IPS-18a (cell line): Measurements from ENCODE around the gene CDK5R2.

Source experiments
- H3K27ac ChIP-seq: one replicate; pipeline ENCODE4 v1.5.1; 2013; ENCODE audit warnings: low read length
- H3K27me3 ChIP-seq: one replicate; pipeline ENCODE4 v1.6.1; 2013; ENCODE audit warnings: mild to moderate bottlenecking, low read length; ENCODE audit not compliant: control insufficient read depth, insufficient read depth
- H3K36me3 ChIP-seq: one replicate; pipeline ENCODE4 v1.6.1; 2013; ENCODE audit warnings: low read depth, low read length; ENCODE audit not compliant: control insufficient read depth
- H3K4me1 ChIP-seq: one replicate; pipeline ENCODE4 v1.6.1; 2013; ENCODE audit warnings: low read depth, low read length; ENCODE audit not compliant: control insufficient read depth
- H3K4me3 ChIP-seq: one replicate; pipeline ENCODE4 v1.5.1; 2013; ENCODE audit warnings: low read length
- H3K9ac ChIP-seq: one replicate; pipeline ENCODE4 v1.6.1; 2013; ENCODE audit warnings: mild to moderate bottlenecking, low read length, moderate library complexity
- H3K9me3 ChIP-seq: one replicate; pipeline ENCODE4 v1.6.1; 2013; ENCODE audit warnings: low read depth, low read length; ENCODE audit not compliant: control insufficient read depth

CDK5R2 gene

DNA sequence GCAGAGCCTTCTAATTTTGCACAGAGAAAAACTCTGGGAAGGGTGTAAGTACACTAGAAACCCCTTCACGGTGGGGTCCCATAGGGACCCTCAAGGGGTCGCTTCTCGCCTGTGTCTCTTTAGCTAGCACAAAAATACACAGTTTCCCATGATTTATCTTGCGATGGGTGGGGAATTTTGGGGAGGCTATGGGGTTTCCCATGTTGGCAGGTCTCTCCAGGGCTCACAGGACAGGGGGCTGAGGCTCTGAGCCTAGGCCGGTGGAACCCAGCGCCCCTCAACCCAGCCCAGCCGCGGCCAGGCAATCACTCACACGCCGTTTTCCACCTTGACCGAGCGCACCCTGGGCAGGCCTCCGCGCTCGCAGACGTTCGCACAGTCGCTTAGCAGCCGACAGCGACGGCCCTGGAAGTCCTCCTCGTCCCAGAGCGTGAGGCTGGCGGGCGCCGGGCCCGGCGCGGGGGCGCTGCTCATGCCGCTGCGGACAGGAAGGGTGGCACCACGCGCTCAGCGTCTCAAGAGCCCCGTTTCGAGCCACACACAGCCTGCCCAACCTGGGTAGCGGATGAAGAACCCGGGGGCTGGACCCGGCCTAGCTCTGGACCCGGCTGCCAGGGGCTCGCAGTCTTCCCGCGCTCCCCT, 33.4 kb downstream of the CDK5R2 start:
- H3K27ac ChIP-seq, result no peak overlapping the region
- no peaks in the 10 kb centered on the region for H3K4me1 ChIP-seq
- no peaks in the 10 kb centered on the region for H3K36me3 ChIP-seq
- no peak overlapping the region for H3K9ac ChIP-seq
- no peak overlapping the region for H3K4me3 ChIP-seq
- peaks cover 100% of the 10 kb centered on the region for H3K27me3 ChIP-seq
- H3K9me3 ChIP-seq, result no peaks in the 10 kb centered on the region

DNA sequence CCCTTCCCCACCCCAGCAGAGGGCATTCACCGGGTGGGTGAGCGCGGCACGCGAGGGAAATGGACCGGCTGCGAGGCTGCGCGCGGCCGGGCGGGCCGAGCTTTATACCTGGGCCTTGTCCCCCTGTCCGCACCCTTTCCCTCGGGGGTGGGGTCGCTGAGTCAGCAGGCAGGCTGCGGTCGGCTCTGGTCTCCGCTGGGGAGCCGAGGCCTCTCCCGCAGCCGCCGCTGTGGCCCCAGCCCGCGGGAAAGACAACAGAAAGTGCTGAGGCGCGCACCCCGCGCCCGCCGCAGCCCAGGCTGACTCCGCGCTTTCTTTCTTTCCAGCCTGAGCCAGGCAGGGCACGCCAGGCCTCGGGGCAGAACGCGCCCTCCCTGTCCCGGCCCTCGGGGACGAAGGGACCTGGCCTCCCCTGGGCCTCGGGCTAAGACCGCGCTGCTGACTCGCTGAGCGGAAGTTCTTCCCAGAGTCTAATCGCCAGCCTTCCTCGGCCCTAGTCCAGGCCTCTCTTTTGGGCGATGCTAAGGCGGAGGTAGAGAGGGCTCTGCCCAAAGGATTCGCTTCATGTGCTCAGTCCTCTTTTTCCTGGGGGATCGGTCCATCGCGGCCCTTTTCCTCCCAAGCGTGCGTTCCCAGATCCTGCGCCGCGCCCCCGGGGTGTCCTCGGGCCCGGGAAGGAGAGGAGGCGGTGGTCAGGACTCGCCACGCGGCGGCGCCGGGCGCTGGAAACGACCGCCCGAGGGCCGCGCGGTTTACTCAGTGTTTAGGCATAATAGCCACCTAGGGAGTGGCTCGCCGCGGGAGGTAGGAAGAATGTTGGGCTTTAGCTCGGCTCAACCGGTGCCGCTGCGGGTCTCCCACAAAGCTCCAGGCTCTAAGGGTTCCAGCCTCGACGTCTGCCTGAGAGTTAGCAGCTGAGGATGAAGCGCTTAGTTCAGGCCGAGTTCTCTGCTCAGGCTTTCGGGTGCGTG, 34.2 kb downstream of the CDK5R2 start, which contains the start of gene CRYBA2:
TSS of gene CRYBA2 (minus strand) at position 78 of the 971 bp plus-strand sequence. CDS start 246 bp downstream, outside the sequence.
- Histone ChIP-seq H3K9ac (no peak within 1 kb of the TSS), H3K36me3 (no peaks in the 10 kb centered on the region), H3K27ac (no peak within 1 kb of the TSS), H3K27me3 (peaks cover 100% of the 10 kb centered on the region), H3K4me1 (no peaks in the 10 kb centered on the region), H3K4me3 (no peak within 1 kb of the TSS), H3K9me3 (no peaks in the 10 kb centered on the region)

DNA sequence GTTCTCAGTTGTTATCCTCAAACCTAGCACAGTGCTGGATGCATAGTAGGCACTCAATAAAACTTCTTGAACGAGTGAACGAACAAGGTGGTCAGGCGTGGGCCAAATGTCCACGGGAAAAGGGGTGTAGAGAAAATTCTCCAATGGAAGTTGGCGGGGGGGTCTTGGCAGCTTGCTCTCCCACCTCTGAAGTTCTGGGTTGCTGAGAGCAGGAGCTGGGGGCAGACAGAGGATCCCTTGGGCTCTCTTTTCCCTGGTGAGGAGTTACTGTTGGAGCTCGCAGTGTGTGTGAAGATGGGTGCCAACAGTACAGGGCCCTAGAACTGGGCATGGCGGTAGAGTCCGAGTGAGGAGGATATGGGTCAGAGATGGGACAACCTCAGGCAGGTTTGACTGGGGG, 36.1 kb downstream of the CDK5R2 start:
- H3K9me3 ChIP-seq, result no peaks in the 10 kb centered on the region
- H3K9ac ChIP-seq, result no peak overlapping the region
- H3K27me3 ChIP-seq, result peaks cover 100% of the 10 kb centered on the region
- H3K4me3 ChIP-seq, result no peak overlapping the region
- H3K27ac ChIP-seq, result no peak overlapping the region
- peaks cover 14% of the 10 kb centered on the region for H3K4me1 ChIP-seq
- no peaks in the 10 kb centered on the region for H3K36me3 ChIP-seq

DNA sequence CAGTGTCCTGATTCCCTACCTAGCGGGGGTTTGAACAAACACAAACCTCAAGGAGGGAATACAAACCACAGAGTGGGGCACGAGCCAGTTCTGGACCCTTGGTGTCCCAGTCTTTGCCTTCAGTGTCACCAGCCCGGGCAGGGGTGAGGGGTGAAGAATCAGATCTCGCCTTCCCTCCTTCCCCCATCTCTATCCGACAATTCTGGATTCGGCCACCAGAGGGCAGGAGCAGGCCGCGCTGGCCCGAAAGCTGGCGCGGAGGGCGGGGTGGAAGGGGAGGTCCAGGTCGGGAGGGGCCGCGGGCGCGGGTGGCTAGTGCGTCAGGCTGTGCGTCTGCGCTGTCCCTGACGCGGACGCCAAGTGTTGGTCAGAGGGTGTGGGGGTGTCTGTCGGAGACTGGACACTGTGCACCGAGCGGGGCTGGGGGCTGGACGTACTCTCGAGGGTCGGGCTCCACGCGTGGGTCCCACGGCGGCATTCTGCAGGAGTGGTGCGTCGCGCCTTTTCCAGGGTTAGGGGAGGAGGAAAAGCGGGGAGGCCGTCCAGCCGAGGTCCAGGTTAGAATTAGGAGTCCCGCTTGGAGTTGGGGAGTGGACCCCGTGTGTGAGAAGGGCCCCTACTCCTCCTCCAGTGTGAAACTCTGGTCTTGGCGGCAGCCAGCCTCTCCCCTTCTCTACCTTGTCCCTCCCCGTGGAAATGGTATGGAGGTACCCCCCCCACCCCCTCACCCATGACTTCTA, 36.7 kb downstream of the CDK5R2 start:
- Histone ChIP-seq H3K9me3 (no peaks in the 10 kb centered on the region), H3K36me3 (no peaks in the 10 kb centered on the region), H3K4me3 (peak overlapping the region; percentile 44), H3K27me3 (peaks cover 100% of the 10 kb centered on the region), H3K9ac (no peak overlapping the region), H3K4me1 (peaks cover 19% of the 10 kb centered on the region), H3K27ac (no peak overlapping the region)

DNA sequence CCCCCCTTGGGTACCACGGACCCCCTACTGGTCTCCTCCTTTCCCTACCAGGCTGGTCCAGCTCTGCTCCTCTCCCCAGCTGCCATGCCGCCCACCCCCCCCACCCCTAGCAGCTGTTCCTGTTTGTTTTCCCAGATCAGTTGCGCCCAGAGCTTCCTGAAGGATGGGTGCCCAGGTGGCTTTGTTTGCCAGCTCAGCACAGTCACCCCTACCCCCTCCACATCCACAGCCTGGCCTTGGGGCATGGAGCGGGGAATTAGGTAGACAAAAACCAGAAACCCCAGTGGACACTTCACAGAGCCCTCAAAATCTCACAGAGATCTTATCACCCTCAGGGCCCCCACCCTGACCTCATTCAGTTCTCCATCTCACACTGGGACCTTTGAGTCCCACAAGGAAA, 37.5 kb downstream of the CDK5R2 start:
- Histone ChIP-seq H3K4me3 (no peak overlapping the region), H3K36me3 (no peaks in the 10 kb centered on the region), H3K4me1 (peaks cover 19% of the 10 kb centered on the region), H3K9me3 (no peaks in the 10 kb centered on the region), H3K9ac (no peak overlapping the region), H3K27ac (no peak overlapping the region), H3K27me3 (peaks cover 100% of the 10 kb centered on the region)

DNA sequence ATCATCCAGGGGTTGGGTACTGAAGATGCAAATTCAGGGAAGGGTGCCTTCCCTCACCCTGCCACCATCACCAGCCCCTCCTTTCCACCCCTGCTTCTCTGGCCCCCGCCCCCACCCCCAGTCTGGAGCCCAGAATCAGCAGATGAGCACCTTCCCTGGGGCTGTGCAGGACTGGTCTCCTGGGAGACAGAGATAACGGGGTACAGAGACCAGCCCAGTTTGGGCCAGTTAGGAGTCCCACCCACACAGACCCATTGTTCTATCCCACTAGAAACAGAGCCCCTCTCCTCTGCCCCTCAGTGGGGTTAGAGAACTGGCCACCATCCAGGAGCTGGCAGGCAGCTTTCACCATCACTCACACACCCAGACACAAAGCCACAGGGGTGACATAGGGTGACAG, 38.3 kb downstream of the CDK5R2 start:
- peaks cover 22% of the 10 kb centered on the region for H3K4me1 ChIP-seq
- no peak overlapping the region for H3K4me3 ChIP-seq
- H3K36me3 ChIP-seq, result no peaks in the 10 kb centered on the region
- no peak overlapping the region for H3K9ac ChIP-seq
- H3K27ac ChIP-seq, result no peak overlapping the region
- H3K9me3 ChIP-seq, result no peaks in the 10 kb centered on the region
- H3K27me3 ChIP-seq, result peaks cover 100% of the 10 kb centered on the region

DNA sequence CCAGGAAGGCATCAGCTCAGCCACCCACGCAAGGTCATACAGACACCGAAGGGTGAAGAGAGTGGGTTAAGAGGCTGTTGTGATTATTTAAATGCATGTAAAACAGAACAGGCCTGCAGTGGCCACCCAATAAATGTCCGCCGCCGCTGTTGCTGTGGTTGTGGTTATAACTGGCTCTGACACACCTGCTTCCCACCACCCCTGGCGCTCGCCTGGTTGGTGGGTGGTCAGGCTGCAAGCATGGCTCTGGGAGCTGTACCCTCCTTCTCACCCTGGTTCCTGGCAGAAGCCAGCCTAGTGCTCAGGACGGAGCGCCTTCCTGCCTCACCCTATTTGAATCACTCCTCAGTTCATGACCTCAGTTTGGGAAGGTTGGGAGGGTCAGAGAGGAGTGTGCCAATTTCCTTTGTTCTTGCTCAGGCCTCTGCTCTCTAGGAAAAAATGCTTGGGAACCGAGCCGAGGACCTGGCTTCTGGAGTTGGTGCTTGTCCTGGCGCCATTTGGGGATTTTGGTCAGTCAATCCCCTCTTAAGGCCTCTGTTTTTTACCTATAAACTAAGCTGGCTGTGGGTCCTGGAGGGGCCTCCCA, 39.0 kb downstream of the CDK5R2 start:
- no peak overlapping the region for H3K27ac ChIP-seq
- H3K9me3 ChIP-seq, result no peaks in the 10 kb centered on the region
- peaks cover 25% of the 10 kb centered on the region for H3K4me1 ChIP-seq
- H3K27me3 ChIP-seq, result peaks cover 100% of the 10 kb centered on the region
- H3K9ac ChIP-seq, result no peak overlapping the region
- H3K4me3 ChIP-seq, result no peak overlapping the region
- no peaks in the 10 kb centered on the region for H3K36me3 ChIP-seq

DNA sequence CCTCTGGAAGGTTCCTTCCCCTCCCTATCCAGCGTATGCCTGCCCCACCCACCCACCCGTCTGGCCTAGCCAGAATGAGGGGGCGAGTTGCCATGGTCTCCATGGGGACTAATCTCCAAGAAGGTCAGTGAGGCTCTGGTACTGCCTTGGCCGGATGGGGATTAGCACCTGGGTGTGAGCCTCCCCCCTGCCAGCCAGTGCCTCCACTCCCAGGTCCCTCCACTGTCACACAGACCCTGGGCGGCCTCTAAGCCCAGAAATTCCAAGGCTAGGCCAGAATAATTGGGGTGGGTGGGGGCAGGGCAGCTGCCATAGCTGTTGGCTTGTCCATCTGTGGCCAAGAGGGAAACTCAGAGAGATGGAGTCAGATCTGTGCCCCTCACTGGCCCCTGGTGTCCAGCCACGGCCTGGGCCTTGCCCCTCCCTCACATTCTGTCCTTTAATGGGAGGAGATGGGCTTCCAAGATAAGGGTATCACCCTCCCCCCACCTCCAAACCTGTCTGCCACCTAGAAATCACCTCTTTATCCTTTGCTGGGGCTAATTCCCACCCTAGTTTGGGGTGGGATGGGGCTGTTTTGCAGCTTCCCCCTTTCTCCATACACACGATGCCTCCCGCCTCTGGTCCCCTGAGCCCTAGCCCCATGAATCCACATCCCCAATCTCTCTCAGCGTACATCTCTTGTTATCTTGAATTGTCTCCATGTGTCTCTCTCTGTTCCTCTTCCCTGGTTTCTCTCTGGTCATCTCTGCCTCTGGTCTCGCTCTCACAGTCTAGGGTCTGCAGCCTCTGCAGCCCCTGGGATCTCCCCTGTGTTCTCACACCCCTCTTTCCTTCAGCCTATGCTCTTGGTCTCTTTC, 39.8 kb downstream of the CDK5R2 start:
- H3K36me3 ChIP-seq, result no peaks in the 10 kb centered on the region
- H3K9ac ChIP-seq, result no peak overlapping the region
- peaks cover 26% of the 10 kb centered on the region for H3K4me1 ChIP-seq
- H3K27ac ChIP-seq, result no peak overlapping the region
- H3K4me3 ChIP-seq, result peak overlapping the region; percentile 0
- H3K9me3 ChIP-seq, result no peaks in the 10 kb centered on the region
- peaks cover 100% of the 10 kb centered on the region for H3K27me3 ChIP-seq

DNA sequence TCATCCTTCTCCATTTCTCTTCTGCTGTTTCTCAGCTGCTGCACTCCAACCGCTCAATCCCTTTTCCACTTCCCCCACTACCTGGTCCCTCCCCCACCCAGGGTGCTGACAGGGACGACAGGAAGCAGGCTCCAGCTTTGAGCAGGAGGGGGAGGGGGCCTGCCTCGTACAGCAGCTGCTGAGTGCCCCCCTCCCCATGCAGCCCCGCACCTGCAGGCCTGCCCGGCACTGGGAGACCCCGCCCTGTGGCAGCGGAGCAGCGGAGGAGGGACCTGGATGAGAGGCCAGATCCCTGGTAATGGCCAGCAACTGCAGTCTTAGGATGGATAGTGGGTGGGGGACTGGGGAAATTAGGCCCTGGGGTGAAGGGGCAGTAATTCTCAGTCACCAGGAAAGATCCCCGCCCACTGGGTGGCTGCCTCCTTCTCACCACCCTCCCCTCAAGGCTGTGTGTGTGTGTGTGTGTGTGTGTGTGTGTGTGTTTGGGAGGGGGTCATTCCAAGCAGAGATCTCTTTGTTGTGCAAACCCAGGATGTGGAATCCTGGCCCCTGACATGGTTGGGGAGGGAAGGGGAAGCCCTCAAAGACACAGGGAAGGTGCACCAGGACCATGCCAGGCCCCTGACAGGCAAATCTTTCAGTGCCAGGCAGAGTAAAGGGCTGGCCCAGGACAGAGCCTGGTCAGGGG, 40.6 kb downstream of the CDK5R2 start:
- H3K9me3 ChIP-seq, result no peaks in the 10 kb centered on the region
- H3K9ac ChIP-seq, result no peak overlapping the region
- peak overlapping the region; percentile 0 for H3K4me3 ChIP-seq
- peaks cover 100% of the 10 kb centered on the region for H3K27me3 ChIP-seq
- peaks cover 26% of the 10 kb centered on the region for H3K4me1 ChIP-seq
- no peak overlapping the region for H3K27ac ChIP-seq
- no peaks in the 10 kb centered on the region for H3K36me3 ChIP-seq

DNA sequence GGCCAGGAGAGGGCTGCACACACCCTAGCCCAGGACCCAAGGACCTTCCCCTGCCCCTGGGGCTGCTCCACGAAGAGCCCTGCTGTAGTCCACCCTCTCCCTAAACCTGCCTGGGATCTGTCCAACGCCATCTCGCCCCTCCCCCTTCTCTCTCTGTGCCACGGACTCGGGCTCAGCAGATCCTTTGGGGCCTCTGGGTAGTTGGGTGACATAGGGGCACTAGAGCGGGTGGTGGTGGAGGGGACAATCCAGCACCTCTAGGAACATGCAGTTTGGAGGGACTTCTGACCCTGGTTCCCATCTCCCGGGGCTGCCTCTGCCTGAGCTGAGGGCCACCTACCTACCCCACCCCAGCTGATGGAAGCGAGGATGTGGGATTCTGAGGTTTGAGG, 41.1 kb downstream of the CDK5R2 start:
- Histone ChIP-seq H3K9ac (no peak overlapping the region), H3K4me3 (no peak overlapping the region), H3K27me3 (peaks cover 100% of the 10 kb centered on the region), H3K27ac (no peak overlapping the region), H3K36me3 (no peaks in the 10 kb centered on the region), H3K4me1 (peaks cover 26% of the 10 kb centered on the region), H3K9me3 (no peaks in the 10 kb centered on the region)
